Erythroblast (primary cell): ENCODE results near the gene FLAD1.

Experiments
- DNase-seq, 2 experiments: peaks; one replicate each; lab custom pipeline; 2025; lab: John Stamatoyannopoulos, UW
- GATA1 ChIP-seq: IDR thresholded peaks from 2 replicates; pipeline ENCODE4 v1.6.1; 2011; ENCODE audit warnings: low read depth, mild to moderate bottlenecking, control low read depth, low read length, moderate library complexity
- POLR2A ChIP-seq: IDR thresholded peaks from 2 replicates; pipeline ENCODE4 v1.6.1; 2011; ENCODE audit warnings: mild to moderate bottlenecking, low read length

The FLAD1 gene

DNA sequence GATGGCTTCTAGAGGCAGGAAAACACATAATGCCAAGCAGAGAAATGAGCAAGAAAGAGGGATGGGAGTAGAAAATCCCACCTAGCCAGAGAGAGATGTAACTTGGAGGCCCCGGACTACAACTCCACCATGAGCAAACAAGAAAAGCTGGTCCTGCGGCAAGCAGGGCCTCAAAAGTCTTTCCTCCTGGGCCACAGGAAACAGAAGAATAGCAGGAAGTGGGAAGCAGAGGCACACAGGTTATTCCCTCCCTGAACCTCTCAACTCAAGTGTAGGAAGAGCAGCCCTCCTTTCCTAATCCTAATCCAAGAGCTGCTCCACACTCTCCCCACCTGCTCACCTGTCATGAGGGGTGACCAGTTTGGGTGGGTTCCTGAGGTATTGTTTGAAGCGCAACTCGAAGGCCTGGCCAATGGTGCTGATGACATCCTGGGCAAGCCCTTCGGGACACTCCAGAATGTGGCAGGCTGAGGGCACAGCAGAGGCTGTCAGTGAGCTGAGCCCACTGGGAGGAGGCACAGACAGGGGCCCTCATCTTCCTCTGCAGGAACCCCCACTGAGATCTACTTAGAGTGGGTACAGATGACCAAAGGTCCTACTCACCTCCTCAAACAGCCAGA is 15.7 kb upstream of the FLAD1 start:
- no peak for DNase-seq
- TF ChIP-seq GATA1 (no peak), POLR2A (no peak)

DNA sequence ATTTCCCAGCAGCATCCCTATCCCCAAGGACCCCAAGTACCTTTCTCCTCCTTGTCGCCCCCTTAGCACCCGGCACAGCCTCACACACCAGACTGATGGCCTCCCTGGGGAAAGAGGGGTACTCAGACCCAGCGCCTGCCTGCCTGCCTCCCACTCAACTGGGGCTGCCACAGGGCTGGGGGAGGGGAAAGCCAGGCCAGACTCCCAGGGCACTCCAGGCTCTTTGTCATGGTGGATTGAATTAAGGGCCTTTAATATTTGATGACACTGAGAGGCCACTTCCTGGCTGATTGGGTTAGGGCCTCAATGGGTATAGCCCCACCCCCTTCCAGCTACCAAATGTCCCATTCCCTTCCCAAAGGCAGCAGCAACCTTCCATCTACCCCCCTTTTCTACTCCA is 14.4 kb upstream of the FLAD1 start:
- TF ChIP-seq GATA1 (no peak), POLR2A (no peak)
- no peak for DNase-seq

DNA sequence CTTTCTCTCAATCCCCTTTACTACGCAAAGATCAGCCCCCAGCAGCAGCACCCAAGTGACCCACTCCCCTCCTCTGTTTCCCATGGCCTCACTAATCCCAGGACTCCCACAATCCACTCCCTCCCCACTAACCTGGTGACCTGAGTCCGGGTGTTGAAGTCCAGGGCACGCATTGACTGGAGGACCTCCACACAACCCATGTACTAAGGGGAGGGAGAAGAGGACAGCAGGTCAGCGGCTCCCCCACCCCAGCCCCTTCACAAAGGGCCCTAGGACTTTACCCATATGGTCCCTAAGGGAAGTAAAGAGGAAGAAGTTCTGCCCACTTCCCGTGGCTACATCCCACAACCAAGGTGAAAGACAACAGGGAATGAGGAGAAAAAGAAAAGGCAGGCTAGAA is 13.9 kb upstream of the FLAD1 start:
- no peak for DNase-seq
- TF ChIP-seq GATA1, result no peak
- TF ChIP-seq POLR2A, result no peak

DNA sequence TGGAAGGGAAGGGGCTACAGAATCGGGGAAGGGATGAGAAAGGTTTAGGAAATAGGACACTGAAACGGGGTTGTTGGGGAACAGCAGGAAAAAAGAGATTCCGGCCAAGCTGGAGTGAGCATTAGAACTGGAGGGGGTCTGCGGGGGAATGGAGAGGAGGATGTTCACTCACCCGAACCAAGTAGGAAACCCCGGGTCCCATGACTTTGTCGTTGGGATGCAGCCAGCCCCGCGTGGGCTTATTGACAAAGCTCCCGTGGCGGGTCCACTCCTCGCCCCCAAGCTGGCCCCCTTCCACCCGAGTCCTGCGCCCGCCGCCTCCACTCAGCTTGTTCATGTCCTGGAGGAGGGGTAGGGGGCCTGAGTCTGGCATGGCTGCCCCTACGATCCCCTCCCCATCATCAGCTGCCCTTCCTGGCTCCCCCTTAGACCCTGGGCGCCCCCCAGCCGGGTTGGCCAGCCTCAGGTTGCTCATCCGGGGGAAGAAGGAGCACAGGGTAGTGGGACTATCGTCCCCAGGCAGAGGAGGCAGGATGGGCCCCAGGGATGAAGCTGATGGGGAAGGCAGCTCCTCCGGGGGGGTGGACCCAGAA is 13.2 kb upstream of the FLAD1 start:
- no peak for DNase-seq

DNA sequence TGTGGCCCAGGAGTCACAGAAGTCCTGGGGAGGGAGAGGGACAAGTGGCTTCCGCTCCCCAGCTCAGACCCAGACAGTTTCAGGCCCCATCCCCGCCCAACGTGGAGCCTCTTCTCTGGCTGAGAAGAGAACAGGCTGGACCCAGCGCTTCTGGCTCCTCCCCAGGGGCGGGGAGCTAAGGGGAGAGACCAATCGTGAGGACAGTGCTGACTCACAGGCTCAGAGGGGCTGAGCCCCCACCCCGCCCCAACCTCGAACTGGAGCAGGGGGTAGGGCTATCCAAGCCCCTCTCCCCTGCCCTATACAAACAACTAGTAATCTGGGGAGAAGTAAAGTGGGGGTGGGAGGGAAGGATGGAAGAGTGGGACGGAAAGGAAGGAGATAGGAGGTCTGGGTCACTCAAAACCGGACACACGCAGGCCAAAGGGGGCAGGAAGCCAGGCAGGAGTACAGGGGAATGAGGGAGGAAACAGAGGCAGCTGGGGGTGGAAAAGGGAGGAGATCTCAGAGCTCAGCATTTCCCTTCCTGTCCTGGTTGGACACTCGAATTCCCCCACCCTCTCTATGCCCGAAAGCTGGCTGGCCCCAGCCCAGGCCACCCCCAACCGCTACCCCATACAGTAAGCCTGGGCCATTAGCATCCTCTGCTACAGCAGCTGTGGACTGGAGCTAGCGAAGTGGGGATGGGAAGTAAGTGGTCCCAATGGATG is 12.4 kb upstream of the FLAD1 start, which contains the start of gene SHC1:
TSS of gene SHC1 (minus strand) at position 117 of the 710 bp plus-strand sequence. CDS start 221 bp downstream, outside the sequence.
- peak; percentile 85 for TF ChIP-seq POLR2A
- no peak for TF ChIP-seq GATA1
- peak; percentile 90 to 94 for DNase-seq

More for the DNA sequence above, 13.2 kb upstream of the FLAD1 start:
- no peak for TF ChIP-seq GATA1
- TF ChIP-seq POLR2A, result no peak

- no peak for TF ChIP-seq POLR2A
- TF ChIP-seq GATA1, result no peak
- DNase-seq, result peak; percentile 36 to 53
These were observed 11.7 kb upstream of the FLAD1 start for GRCh38 chr1:154971341-154971998.

DNA sequence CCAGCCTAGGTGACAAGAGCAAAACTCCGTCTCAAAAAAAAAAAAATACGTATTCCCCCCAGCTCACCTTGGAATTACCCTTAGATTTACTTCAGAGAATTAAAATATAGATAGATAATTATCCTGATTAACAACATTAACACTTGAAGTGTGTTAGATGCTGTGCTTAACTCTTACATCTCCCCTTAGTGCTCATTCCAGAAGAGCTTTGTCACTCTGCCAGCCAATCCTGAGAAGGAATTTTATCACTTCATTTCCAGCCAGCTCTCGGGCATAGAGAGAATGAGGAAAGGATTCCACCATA is 11.0 kb upstream of the FLAD1 start:
- no peak for DNase-seq
- TF ChIP-seq POLR2A, result no peak
- no peak for TF ChIP-seq GATA1

- no peak for TF ChIP-seq GATA1
- TF ChIP-seq POLR2A, result no peak
These were observed 10.4 kb upstream of the FLAD1 start for GRCh38 chr1:154972517-154973343.

GRCh38 chr1:154973344-154974101 is 9.6 kb upstream of the FLAD1 start:
- DNase-seq, result peak; percentile 100
- TF ChIP-seq POLR2A (no peak), GATA1 (no peak)

More at GRCh38 chr1:154972517-154973343, 10.4 kb upstream of the FLAD1 start:
- DNase-seq, result no peak

DNA sequence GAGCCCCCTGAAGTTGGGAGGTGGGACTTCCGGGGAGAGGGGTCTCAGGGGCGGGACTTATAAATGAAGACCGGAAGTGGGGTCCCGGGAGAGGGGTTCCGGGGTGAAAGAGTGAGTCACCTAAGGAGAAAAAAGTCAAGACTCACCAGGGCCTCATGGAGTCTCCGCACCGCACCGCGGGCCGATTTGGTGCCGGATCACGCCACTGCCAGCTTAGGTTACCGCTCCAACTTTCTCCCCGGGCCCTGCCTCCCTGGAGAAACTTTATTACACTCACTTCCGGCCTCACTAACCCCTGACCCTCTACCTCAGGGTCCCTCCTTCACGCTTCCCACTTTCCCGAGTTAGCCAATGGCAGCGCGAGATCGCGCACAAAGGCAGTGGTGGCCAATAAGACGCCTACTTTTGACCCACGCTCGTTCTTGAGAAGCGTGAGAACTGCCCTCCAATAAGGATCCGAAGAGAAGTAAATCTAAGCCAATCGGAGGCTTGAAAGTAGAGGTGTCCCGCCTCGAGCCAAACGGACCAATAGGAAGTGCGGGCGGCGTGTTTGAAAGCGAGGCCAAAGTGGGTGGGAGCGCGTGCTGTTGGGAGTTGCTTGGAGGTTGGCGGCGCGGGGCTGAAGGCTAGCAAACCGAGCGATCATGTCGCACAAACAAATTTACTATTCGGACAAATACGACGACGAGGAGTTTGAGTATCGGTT is 8.9 kb upstream of the FLAD1 start, which contains the start of gene CKS1B:
TSS of gene CKS1B (plus strand) at position 580 of the 706 bp plus-strand sequence. CDS start at position 645, 65 bp downstream.
- peak; percentile 99 to 100 for DNase-seq
- TF ChIP-seq GATA1 (no peak), POLR2A (peak; percentile 97)

DNA sequence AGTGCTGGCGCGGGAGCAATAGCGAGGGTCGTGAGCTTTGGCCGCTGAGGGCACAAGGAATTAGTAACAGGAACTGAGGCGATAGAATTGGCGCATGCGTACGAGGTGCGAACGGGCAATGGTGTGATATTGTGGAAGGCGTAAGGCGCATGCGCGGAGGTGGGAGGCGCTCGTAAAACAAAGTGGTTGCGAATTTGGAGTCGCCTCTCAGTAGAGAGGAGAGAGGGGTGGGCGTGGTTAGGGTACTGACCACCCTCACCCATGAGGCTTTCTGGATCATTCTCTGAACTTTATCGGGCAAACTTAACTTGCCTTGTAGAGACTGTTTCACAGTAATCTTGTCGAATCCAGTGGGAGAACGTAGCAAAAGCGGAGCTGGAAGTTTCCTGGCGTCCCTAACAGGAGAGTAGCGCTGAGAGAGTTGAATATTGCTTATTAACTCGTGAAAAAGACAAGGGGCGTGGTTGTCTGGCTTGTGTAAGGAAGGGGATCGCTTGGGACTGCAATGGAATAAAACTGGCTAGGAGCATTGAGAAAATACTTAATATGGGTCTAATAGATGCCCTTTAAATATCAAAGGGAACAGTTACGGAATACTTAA is 8.2 kb upstream of the FLAD1 start:
- TF ChIP-seq POLR2A (peak; percentile 91), GATA1 (no peak)
- peak; percentile 97 to 99 for DNase-seq
